HG03457 (cell line): Measurements from ENCODE around the gene CD300LG.

ENCODE experiments used
- ATAC-seq: cut with Tn5 transposase; IDR thresholded peaks from one replicate; pipeline ENCODE4 v1.9.1; 2021; ENCODE audit warnings: moderate number of reproducible peaks; ENCODE audit not compliant: unreplicated experiment

The CD300LG gene

GRCh38 chr17:43905400-43905984 lies 58.5 kb downstream of the CD300LG start:
- no peak for ATAC-seq

- no peak for ATAC-seq
These were observed 59.2 kb downstream of the CD300LG start for GRCh38 chr17:43905985-43906852.

- ATAC-seq, result no peak
These were observed 60.0 kb downstream of the CD300LG start for GRCh38 chr17:43906951-43907424.

- no peak for ATAC-seq
These were observed 60.5 kb downstream of the CD300LG start, which contains the start of gene MPP2 for GRCh38 chr17:43907425-43907981. TSS of gene MPP2 (minus strand) at chr17:43907536. CDS start at chr17:43904460, 3,076 bp downstream.

- no peak for ATAC-seq
These were observed 61.2 kb downstream of the CD300LG start for GRCh38 chr17:43907998-43908721.

- ATAC-seq, result no peak
These were observed 62.7 kb downstream of the CD300LG start for GRCh38 chr17:43909537-43910231.

GRCh38 chr17:43911904-43912303 lies 64.9 kb downstream of the CD300LG start:
- ATAC-seq, result no peak

DNA sequence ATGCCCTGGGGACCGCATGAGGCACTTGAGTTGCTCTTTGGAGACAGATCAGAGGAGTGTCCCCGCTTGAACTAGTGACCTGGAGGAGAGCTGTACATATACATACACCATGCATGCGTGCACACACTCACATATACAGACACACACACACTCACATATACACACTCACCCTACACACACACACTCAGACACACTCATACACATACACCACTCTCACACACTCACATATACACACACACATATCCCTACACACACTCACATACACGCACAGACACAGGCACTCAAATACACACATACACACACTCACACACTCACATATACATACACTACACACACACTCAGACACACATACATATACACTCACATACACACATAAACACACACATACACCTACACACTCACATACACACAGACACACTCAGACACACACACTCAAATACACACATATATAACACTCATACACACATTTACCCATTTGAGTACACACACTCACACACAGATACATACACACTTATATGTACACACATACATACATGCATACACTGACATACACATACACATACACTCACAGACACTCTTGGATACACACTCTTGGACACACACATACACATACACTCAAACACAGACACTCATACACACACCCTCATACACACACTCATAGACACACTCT lies 65.8 kb downstream of the CD300LG start:
- ATAC-seq, result no peak
